HCT116 (cell line): ENCODE data around the gene EDNRA.

Experiments
- POLR2A ChIP-seq: IDR thresholded peaks from 2 replicates; pipeline ENCODE4 v1.7.0; 2011; ENCODE audit warnings: borderline replicate concordance; ENCODE audit not compliant: insufficient read depth, insufficient read length; ENCODE audit errors: extremely low read depth
- REST ChIP-seq: IDR thresholded peaks from 2 replicates; pipeline ENCODE4 v1.6.1; 2012; ENCODE audit warnings: low read depth
- SRF ChIP-seq: IDR thresholded peaks from 2 replicates; pipeline ENCODE4 v1.6.1; 2012; ENCODE audit warnings: low read depth
- TF ChIP-seq, protein P1 (sequence below), 3 experiments: fragments of 200-600 bp in 1 of 3; sonication (generic) in 1 of 3; IDR thresholded peaks in 2 of 3; conservative IDR thresholded peaks in 1 of 3; 2 replicates each; pipeline ENCODE4 v1.5.1; 2012 to 2017; ENCODE audit warnings: low read depth in 2 of 3, low read length in 2 of 3, antibody characterized with exemption in 1 of 3, borderline replicate concordance in 1 of 3, control low read depth in 1 of 3, mild to moderate bottlenecking in 1 of 3, mixed read lengths in 1 of 3, mixed run types in 1 of 3, moderate library complexity in 1 of 3; ENCODE audit not compliant: insufficient read depth in 1 of 3
- TF ChIP-seq, protein P2 (sequence below): IDR thresholded peaks from 2 replicates; pipeline ENCODE4 v1.6.1; 2012

- TF ChIP-seq POLR2A (no peak), SRF (no peak), REST (no peak)
- TF ChIP-seq, protein P1, sequence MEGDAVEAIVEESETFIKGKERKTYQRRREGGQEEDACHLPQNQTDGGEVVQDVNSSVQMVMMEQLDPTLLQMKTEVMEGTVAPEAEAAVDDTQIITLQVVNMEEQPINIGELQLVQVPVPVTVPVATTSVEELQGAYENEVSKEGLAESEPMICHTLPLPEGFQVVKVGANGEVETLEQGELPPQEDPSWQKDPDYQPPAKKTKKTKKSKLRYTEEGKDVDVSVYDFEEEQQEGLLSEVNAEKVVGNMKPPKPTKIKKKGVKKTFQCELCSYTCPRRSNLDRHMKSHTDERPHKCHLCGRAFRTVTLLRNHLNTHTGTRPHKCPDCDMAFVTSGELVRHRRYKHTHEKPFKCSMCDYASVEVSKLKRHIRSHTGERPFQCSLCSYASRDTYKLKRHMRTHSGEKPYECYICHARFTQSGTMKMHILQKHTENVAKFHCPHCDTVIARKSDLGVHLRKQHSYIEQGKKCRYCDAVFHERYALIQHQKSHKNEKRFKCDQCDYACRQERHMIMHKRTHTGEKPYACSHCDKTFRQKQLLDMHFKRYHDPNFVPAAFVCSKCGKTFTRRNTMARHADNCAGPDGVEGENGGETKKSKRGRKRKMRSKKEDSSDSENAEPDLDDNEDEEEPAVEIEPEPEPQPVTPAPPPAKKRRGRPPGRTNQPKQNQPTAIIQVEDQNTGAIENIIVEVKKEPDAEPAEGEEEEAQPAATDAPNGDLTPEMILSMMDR (IDR thresholded peaks at IDR 0.05 in 2 of 3, conservative IDR thresholded peaks at IDR 0.05 in 1 of 3; ENCODE audit: borderline replicate concordance in 1 of 3, insufficient read depth in 1 of 3, low read depth in 2 of 3, low read length in 2 of 3) = no peak
- TF ChIP-seq, protein P2, sequence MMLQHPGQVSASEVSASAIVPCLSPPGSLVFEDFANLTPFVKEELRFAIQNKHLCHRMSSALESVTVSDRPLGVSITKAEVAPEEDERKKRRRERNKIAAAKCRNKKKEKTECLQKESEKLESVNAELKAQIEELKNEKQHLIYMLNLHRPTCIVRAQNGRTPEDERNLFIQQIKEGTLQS = no peak
Observed at GRCh38 chr4:147566762-147567161, 85.9 kb downstream of the EDNRA start.
